Sigmoid colon (tissue), 4 donors: ENCODE measurements around the gene TMPRSS9.

Experiments
- EP300 ChIP-seq, 4 donors: sonication (generic); formaldehyde crosslinking; IDR thresholded peaks; one replicate each; pipeline ENCODE4 v1.6.1; 2017; ENCODE audit warnings: antibody characterized with exemption in 4 of 4
- POLR2A ChIP-seq, 2 donors: fragments of 450-650 bp; IDR thresholded peaks; one replicate each; pipeline ENCODE4 v1.6.1; 2016; ENCODE audit warnings: antibody characterized with exemption in 2 of 2, mild to moderate bottlenecking in 2 of 2, moderate library complexity in 2 of 2
- POLR2AphosphoS5 ChIP-seq, 4 donors: sonication (generic); formaldehyde crosslinking; IDR thresholded peaks; one replicate each; pipeline ENCODE4 v1.6.1; 2017; ENCODE audit warnings: antibody characterized with exemption in 4 of 4
- TF ChIP-seq, protein P1 (sequence below), 4 experiments: fragments of 450-650 bp in 3 of 4; fragments of 200-600 bp in 1 of 4; IDR thresholded peaks; one replicate each; pipeline ENCODE4 v1.5.1; 2016 to 2019; ENCODE audit warnings: antibody characterized with exemption in 4 of 4, mild to moderate bottlenecking in 3 of 4, moderate library complexity in 2 of 4

DNA sequence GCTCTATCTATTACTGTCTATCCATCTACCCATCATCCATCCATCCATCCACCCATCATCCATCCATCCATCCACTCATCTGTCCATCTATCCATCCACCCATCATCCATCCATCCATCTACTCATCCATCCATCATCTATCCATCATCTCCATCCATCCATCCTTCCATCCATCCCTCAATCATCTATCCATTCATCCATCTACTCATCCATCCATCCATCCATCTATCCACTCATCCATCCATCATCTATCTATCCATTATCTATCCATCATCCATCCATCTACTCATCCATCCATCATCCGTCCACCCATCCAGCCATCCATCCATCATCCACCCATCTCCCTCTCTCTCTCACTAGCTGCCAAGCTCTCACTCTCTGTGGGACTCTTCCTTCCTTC, 80.5 kb downstream of the TMPRSS9 start:
- TF ChIP-seq, protein P1, sequence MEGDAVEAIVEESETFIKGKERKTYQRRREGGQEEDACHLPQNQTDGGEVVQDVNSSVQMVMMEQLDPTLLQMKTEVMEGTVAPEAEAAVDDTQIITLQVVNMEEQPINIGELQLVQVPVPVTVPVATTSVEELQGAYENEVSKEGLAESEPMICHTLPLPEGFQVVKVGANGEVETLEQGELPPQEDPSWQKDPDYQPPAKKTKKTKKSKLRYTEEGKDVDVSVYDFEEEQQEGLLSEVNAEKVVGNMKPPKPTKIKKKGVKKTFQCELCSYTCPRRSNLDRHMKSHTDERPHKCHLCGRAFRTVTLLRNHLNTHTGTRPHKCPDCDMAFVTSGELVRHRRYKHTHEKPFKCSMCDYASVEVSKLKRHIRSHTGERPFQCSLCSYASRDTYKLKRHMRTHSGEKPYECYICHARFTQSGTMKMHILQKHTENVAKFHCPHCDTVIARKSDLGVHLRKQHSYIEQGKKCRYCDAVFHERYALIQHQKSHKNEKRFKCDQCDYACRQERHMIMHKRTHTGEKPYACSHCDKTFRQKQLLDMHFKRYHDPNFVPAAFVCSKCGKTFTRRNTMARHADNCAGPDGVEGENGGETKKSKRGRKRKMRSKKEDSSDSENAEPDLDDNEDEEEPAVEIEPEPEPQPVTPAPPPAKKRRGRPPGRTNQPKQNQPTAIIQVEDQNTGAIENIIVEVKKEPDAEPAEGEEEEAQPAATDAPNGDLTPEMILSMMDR (IDR thresholded peaks at IDR 0.05) = no peak
- no peak for TF ChIP-seq POLR2A (IDR thresholded peaks at IDR 0.05)
- TF ChIP-seq POLR2AphosphoS5 (IDR thresholded peaks at IDR 0.05) = no peak
- TF ChIP-seq EP300 (IDR thresholded peaks at IDR 0.05) = no peak
